Glomerular visceral epithelial cell (primary cell): ENCODE data around the gene NLGN3.
A peak's percentile ranks its signal among the peaks of the same experiment; 100 is the strongest.

Experiments
- DNase-seq: peaks from one replicate; pipeline ENCODE4 v3.0.0-alpha.2; 2016; ENCODE audit errors: extremely low spot score

Gene NLGN3

GRCh38 chrX:71144651-71145050 is at the start of gene NLGN3:
Gene NLGN3 (plus strand): TSS chrX:71144841. CDS start chrX:71147750, 2,909 bp downstream.
- no peak for DNase-seq

- DNase-seq = no peak
Measured at GRCh38 chrX:71095033-71095432, 49.6 kb upstream of the NLGN3 start.

- peak; percentile 81 for DNase-seq
Measured at GRCh38 chrX:71095555-71095980, 49.1 kb upstream of the NLGN3 start, which contains the start of gene FOXO4. Gene FOXO4 (plus strand): TSS chrX:71095851. CDS start chrX:71096529, 678 bp downstream.

GRCh38 chrX:71095981-71096759 is 48.5 kb upstream of the NLGN3 start:
- peak; percentile 56 for DNase-seq

- DNase-seq = no peak
Measured at GRCh38 chrX:71096760-71097032, 47.9 kb upstream of the NLGN3 start.

GRCh38 chrX:71098302-71098701 is 46.3 kb upstream of the NLGN3 start:
- DNase-seq = peak; percentile 34

GRCh38 chrX:71098951-71099506 is 45.6 kb upstream of the NLGN3 start:
- no peak for DNase-seq

GRCh38 chrX:71099736-71100135 is 44.9 kb upstream of the NLGN3 start:
- DNase-seq = no peak

GRCh38 chrX:71100581-71101505 is 43.8 kb upstream of the NLGN3 start:
- DNase-seq = no peak

- DNase-seq = no peak
Measured at GRCh38 chrX:71102292-71102691, 42.3 kb upstream of the NLGN3 start.

GRCh38 chrX:71103110-71103983 is 41.3 kb upstream of the NLGN3 start:
- DNase-seq = no peak

- no peak for DNase-seq
Measured at GRCh38 chrX:71105628-71106027, 39.0 kb upstream of the NLGN3 start.

GRCh38 chrX:71106427-71106826 is 38.2 kb upstream of the NLGN3 start, which contains the start of gene CXorf65:
Gene CXorf65 (minus strand): TSS chrX:71106740. CDS start chrX:71106556, 184 bp downstream.
- DNase-seq = no peak

- no peak for DNase-seq
Measured at GRCh38 chrX:71107245-71107644, 37.4 kb upstream of the NLGN3 start.

GRCh38 chrX:71107762-71108360 is 36.8 kb upstream of the NLGN3 start:
- DNase-seq = no peak

GRCh38 chrX:71109051-71109450 is 35.6 kb upstream of the NLGN3 start:
- no peak for DNase-seq

- no peak for DNase-seq
Measured at GRCh38 chrX:71111141-71111843, 33.3 kb upstream of the NLGN3 start, which contains the start of gene IL2RG. Gene IL2RG (minus strand): TSS chrX:71111577. CDS start chrX:71111539, 38 bp downstream.

- no peak for DNase-seq
Measured at GRCh38 chrX:71111921-71112431, 32.7 kb upstream of the NLGN3 start.

- DNase-seq = no peak
Measured at GRCh38 chrX:71117358-71117757, 27.3 kb upstream of the NLGN3 start.
